NT2/D1 (cell line): ENCODE data around the gene SLC7A1.

ENCODE experiments used
- YY1 ChIP-seq: IDR thresholded peaks from 2 replicates; pipeline ENCODE4 v1.6.1; 2011; ENCODE audit not compliant: insufficient read length, insufficient read depth
- ZNF274 ChIP-seq: IDR thresholded peaks from 2 replicates; pipeline ENCODE4 v1.6.1; 2011; ENCODE audit warnings: mild to moderate bottlenecking, low read depth, low read length

DNA sequence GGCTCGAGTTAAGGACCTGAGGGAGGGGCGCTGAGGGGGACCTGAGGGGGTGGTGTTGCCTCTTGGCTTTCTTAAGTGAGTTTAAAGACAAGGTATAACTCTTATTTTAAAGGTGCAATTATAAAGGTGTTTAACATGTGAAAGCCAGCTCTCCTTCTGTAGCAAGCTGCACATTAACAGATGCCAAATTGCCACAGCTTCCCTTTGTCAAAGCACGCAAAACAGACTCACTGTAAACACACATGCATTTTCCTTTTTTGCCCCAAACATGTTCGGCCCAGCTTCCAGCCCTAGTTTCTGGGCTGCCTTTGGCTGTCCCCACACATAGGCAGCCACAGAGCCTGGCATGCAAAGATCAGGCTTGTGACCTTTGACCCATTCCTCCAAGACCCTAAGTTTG, 111.9 kb downstream of the SLC7A1 start:
- TF ChIP-seq ZNF274: no peak
- no peak for TF ChIP-seq YY1
